DOHH2 (cell line): ENCODE results near the gene DPH3.

ENCODE experiments used
- CTCF ChIP-seq: fragments of 200-600 bp; sonication (generic); IDR thresholded peaks from one replicate; pipeline ENCODE4 v1.5.1; 2014; ENCODE audit warnings: antibody characterized with exemption, mild to moderate bottlenecking, low read depth, low read length; ENCODE audit not compliant: poor library complexity, severe bottlenecking
- EZH2phosphoT487 ChIP-seq: fragments of 200-600 bp; sonication (generic); IDR thresholded peaks from 2 replicates; pipeline ENCODE4 v1.6.1; 2017; ENCODE audit warnings: borderline replicate concordance, mild to moderate bottlenecking, antibody characterized with exemption, low read length, moderate library complexity, mixed read lengths

DNA sequence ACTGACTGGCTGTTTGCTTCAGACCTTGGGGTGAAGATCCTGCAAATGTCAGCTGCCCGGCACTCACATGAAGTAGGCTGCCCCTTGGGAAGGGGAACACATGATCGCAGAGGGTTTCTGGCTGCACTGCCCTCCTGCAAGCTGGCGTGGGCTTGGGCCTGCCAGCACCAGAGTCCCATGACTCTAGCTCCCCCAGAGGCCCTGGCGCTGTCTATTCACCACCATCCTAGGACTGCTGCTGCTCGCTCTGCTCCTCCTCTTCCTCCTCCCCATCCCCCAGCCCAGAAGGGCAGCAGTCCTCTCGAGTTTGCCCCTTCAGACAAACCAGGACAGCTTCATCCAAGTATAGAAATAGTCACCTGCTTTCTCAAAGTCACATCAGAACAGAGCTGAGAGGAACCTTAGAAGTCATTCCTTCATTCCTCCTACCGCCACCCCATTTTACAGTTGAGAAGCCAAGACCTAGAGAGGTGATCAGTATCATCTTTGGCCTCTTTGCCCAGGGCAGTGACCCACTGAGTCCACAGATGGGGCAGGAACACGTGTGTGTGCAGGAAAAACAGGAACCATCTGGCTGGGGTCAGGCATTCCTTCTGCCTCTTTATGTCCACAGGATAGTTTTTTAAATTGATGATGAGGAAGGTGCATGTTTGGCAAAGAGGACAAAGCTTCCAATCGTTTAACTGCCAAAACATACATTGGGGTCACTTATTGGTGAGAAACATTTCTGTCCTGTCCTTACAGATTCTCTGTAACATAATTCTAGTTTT is 13.2 kb downstream of the DPH3 start:
- no peak for TF ChIP-seq CTCF
- no peak for TF ChIP-seq EZH2phosphoT487
